Measurements from ENCODE around the gene FKBP6.

DNA sequence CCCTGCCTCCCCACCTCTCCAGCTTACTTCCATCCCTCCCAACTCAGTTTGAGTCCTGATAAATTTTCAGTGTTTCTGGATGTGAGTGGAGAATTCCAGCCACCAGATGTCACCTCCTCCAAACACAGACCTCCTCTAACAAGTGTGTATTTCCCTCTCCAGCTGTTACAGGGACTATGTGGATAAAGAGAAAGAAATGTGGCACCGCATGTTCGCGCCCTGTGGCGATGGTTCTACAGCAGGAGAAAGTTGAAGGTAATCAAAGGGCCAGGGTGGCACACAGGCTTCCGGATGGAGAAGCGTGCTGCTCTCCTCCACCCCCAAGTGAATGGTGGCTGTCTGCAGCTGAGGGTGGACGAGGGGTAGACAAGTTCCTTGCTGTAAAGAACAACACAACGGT lies 14.7 kb downstream of the FKBP6 start:
- TF ChIP-seq, protein P1, sequence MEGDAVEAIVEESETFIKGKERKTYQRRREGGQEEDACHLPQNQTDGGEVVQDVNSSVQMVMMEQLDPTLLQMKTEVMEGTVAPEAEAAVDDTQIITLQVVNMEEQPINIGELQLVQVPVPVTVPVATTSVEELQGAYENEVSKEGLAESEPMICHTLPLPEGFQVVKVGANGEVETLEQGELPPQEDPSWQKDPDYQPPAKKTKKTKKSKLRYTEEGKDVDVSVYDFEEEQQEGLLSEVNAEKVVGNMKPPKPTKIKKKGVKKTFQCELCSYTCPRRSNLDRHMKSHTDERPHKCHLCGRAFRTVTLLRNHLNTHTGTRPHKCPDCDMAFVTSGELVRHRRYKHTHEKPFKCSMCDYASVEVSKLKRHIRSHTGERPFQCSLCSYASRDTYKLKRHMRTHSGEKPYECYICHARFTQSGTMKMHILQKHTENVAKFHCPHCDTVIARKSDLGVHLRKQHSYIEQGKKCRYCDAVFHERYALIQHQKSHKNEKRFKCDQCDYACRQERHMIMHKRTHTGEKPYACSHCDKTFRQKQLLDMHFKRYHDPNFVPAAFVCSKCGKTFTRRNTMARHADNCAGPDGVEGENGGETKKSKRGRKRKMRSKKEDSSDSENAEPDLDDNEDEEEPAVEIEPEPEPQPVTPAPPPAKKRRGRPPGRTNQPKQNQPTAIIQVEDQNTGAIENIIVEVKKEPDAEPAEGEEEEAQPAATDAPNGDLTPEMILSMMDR (IDR thresholded peaks at IDR 0.05) = peak in 2 of 6 experiments; percentile 17 to 33
- no peak for TF ChIP-seq POLR2A (IDR thresholded peaks at IDR 0.05)
